ENCODE results near the gene LRP1B. TPM values are rescaled to one million over a fixed set of nuclear protein-coding genes. Genes with fewer than 3 reads are reported as not detected.
"Not testable (repeated sequence)": the region's sequence is repeated elsewhere in the genome, so short reads cannot be mapped to it uniquely, and the experiment has no call there.

Gene LRP1B
- total RNA-seq, 1 donor from 2014 or later, result 8.8 TPM

GRCh38 chr2:141186413-141187074, 944.3 kb downstream of the LRP1B start:
- Histone ChIP-seq H3K9me3 (no peaks in the 10 kb centered on the region), H3K4me1 (no peaks in the 10 kb centered on the region), H3K27ac (no peak overlapping the region), H3K27me3 (no peaks in the 10 kb centered on the region), H3K4me3 (no peak overlapping the region), H3K36me3 (no peaks in the 10 kb centered on the region)
- TF ChIP-seq POLR2AphosphoS5 (IDR thresholded peaks at IDR 0.05; ENCODE audit: insufficient read depth in 1 of 2, low read depth in 1 of 2), result no peak
- no peak for TF ChIP-seq CTCF (IDR thresholded peaks at IDR 0.05)
- no peak for TF ChIP-seq POLR2A (IDR thresholded peaks at IDR 0.05)
- intact Hi-C loops (cut with DNase I), result no loop called here
- DNase-seq (ENCODE audit: extremely low spot score in 2 of 2), result no peak

GRCh38 chr2:141182246-141182645, 948.6 kb downstream of the LRP1B start:
- Histone ChIP-seq H3K27ac (no peak overlapping the region), H3K27me3 (no peaks in the 10 kb centered on the region), H3K36me3 (no peaks in the 10 kb centered on the region), H3K4me3 (no peak overlapping the region), H3K4me1 (no peaks in the 10 kb centered on the region), H3K9me3 (no peaks in the 10 kb centered on the region)
- TF ChIP-seq POLR2AphosphoS5 (IDR thresholded peaks at IDR 0.05; ENCODE audit: insufficient read depth in 1 of 2, low read depth in 1 of 2) (no peak), POLR2A (IDR thresholded peaks at IDR 0.05) (no peak), CTCF (IDR thresholded peaks at IDR 0.05) (no peak)
- no peak for DNase-seq (ENCODE audit: extremely low spot score in 2 of 2)
- intact Hi-C loops (cut with DNase I), result no loop called here

- H3K9me3 ChIP-seq; H3K27me3 ChIP-seq; H3K36me3 ChIP-seq; H3K4me1 ChIP-seq; intact Hi-C loops (cut with DNase I); H3K27ac ChIP-seq; DNase-seq (ENCODE audit: extremely low spot score in 2 of 2); H3K4me3 ChIP-seq: not testable (repeated sequence)
Measured at GRCh38 chr2:141169117-141169516, 961.7 kb downstream of the LRP1B start.

GRCh38 chr2:141162314-141162713, 968.5 kb downstream of the LRP1B start:
- TF ChIP-seq POLR2AphosphoS5 (IDR thresholded peaks at IDR 0.05; ENCODE audit: insufficient read depth in 1 of 2, low read depth in 1 of 2) (no peak), CTCF (IDR thresholded peaks at IDR 0.05) (no peak), POLR2A (IDR thresholded peaks at IDR 0.05) (no peak)
- no peak for DNase-seq (ENCODE audit: extremely low spot score in 2 of 2)

GRCh38 chr2:141151611-141152286, 979.1 kb downstream of the LRP1B start:
- no peak for DNase-seq (ENCODE audit: extremely low spot score in 2 of 2)
- Histone ChIP-seq H3K27me3 (no peaks in the 10 kb centered on the region), H3K36me3 (no peaks in the 10 kb centered on the region), H3K4me1 (no peaks in the 10 kb centered on the region), H3K4me3 (no peak overlapping the region), H3K9me3 (no peaks in the 10 kb centered on the region), H3K27ac (no peak overlapping the region)
- intact Hi-C loops (cut with DNase I), result no loop called here
- TF ChIP-seq POLR2AphosphoS5 (IDR thresholded peaks at IDR 0.05; ENCODE audit: insufficient read depth in 1 of 2, low read depth in 1 of 2) (no peak), POLR2A (IDR thresholded peaks at IDR 0.05) (no peak), CTCF (IDR thresholded peaks at IDR 0.05) (no peak)

More at GRCh38 chr2:141162314-141162713, 968.5 kb downstream of the LRP1B start:
- no peaks in the 10 kb centered on the region for H3K27me3 ChIP-seq
- H3K4me1 ChIP-seq, result no peaks in the 10 kb centered on the region
- H3K36me3 ChIP-seq, result no peaks in the 10 kb centered on the region
- no peak overlapping the region for H3K4me3 ChIP-seq
- intact Hi-C loops (cut with DNase I), result no loop called here
- H3K9me3 ChIP-seq, result no peaks in the 10 kb centered on the region
- H3K27ac ChIP-seq, result no peak overlapping the region

All from vagina (tissue), 2 donors.